Amniotic stem cell (primary cell): Measurements from ENCODE around the gene DTNB.
"Not testable (repeated sequence)": the region's sequence is repeated elsewhere in the genome, so short reads cannot be mapped to it uniquely, and the experiment has no call there.

ENCODE experiments used
- DNase-seq: peaks from one replicate; lab custom pipeline; 2025; lab: John Stamatoyannopoulos, UW

DTNB gene

GRCh38 chr2:25673300-25674076 lies at the start of gene DTNB:
TSS of gene DTNB (minus strand) at chr2:25673577. CDS start at chr2:25652660, 20,917 bp downstream.
- no peak for DNase-seq

DNA sequence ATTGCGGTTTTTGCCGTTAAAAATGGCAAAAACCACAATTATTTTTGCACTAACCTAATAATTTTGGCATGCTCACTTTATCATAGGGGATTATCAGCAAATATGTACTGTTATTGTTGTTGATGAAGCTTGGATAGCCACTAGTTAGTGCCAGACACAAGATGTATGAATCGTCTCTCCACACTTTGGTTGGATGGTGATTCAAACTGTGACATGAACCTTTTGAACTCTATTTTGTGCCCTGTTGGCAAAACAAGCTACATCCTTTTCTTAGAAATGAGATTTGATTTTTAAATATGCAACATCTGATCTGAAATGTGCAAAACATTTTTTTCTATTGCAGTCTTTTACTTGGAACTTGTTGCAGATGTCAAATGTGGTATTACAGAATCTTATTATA lies 48.8 kb upstream of the DTNB start:
- no peak for DNase-seq

- no peak for DNase-seq
Measured at GRCh38 chr2:25720575-25720974, 47.2 kb upstream of the DTNB start.

- DNase-seq, result no peak
Measured at GRCh38 chr2:25714740-25715139, 41.4 kb upstream of the DTNB start.

DNA sequence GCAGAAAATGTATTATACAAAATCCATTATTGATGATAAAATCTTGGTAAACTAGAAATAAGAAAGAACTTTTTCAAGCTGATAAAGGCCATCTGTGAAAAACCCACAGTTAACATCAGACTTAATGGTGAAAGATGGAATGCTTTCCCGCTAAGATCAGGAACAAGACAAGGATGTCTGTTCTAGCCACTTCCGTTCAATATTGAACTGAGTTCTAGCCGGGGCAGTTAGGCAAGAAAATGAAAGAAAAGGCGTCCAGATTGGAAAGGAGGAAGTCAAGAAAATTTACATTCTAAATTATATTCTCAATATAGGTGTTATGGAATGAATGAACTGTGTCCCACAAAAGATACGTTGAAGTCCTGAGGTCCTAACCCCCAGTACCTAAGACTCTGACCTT lies 39.1 kb upstream of the DTNB start:
- DNase-seq, result no peak

GRCh38 chr2:25711675-25712354 lies 38.4 kb upstream of the DTNB start:
- DNase-seq, result no peak

GRCh38 chr2:25710750-25711149 lies 37.4 kb upstream of the DTNB start:
- DNase-seq, result no peak

- no peak for DNase-seq
Measured at GRCh38 chr2:25709349-25709748, 36.0 kb upstream of the DTNB start.

GRCh38 chr2:25707927-25708590 lies 34.7 kb upstream of the DTNB start:
- DNase-seq, result no peak

DNA sequence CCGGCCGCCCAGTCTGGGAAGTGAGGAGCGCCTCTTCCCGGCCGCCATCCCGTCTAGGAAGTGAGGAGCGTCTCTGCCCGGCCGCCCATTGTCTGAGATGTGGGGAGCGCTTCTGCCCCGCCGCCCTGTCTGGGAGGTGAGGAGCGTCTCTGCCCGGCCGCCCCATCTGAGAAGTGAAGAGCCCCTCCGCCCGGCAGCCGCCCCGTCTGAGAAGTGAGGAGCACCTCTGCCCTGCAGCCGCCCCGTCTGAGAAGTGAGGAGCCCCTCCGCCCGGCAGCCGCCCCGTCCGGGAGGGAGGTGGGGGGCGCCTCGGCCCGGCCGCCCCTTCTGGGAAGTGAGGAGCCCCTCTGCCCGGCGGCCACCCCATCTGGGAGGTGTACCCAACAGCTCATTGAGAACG lies 32.2 kb upstream of the DTNB start:
- DNase-seq, result not testable (repeated sequence)

GRCh38 chr2:25701801-25702200 lies 28.4 kb upstream of the DTNB start:
- DNase-seq, result no peak

DNA sequence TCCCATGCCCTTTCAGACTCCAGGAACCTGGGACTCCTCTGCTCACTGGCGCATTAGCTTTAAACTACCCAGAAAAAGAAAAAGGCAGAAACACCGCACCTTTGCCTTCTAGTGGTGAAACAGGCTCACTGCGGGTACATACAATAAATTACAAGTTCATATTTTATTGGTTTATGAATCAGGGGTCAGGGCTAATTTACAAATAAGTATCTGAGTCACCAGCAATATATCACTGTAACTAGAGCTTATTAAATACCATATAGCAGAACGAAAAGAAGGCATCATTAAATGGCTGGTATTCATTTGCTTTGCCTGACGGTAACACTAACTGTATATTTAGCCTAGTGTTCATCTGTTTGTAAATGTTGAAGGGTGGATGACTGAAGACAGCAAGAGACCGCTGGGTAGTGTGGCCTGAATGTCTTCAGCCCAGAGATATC lies 26.9 kb upstream of the DTNB start:
- peak; percentile 18 for DNase-seq

- DNase-seq, result no peak
Measured at GRCh38 chr2:25699216-25699615, 25.8 kb upstream of the DTNB start.

DNA sequence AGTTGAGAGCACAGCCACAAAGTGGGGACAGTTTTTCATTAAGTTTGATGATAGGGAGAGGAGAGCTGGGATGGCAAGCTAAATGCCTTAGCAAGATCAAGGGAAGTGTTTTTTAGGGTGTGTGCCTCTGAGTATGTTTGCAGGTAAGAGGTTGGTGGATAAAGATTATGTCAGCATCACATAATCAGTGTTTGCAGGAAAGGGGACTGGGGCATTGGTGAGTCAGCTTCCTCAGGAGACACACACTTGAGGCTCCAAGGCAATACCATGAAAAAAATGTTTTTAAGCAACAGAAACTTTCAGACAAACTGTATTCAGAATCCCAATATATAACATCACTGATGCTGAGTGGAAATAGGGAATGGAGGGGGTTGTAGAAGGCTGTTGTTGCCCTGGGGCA lies 25.4 kb upstream of the DTNB start:
- DNase-seq, result no peak

DNA sequence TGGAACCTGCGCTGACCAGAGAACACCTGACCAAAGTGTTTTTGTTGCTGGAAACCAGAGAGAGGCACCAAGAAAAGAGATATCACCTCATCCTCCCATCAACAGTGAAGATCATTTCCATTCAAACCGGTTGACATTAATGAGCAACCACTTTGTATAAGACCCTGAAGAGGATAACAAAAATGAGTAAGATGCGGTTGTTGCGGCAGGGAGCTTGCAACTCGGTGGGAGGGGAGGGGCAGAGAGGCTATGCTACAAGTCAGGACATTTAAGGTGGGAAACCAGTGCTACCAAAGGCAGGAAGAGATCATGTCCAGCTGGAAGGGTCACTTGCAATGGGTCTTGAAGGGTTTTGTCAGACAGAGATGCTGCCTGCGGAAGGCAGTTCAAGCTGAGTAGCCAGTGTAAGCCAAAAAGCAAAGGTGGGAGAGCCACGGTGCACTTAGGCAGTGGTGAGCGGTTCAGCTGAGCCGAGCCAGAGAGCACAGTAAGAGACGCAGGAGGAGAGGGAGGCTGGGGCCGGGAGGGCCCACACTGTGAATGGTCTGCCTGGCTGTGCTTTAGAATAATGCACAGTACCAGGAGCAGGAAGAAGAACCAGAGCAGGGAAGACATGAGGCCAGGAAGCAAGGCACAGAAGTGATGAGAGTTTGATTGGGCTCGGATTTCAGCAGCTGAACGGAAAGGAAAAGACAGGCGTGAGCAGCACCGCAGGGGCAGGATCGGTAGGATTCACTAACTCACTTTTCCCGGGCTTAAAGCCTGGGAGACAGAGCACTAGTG lies 24.4 kb upstream of the DTNB start:
- DNase-seq, result no peak

DNA sequence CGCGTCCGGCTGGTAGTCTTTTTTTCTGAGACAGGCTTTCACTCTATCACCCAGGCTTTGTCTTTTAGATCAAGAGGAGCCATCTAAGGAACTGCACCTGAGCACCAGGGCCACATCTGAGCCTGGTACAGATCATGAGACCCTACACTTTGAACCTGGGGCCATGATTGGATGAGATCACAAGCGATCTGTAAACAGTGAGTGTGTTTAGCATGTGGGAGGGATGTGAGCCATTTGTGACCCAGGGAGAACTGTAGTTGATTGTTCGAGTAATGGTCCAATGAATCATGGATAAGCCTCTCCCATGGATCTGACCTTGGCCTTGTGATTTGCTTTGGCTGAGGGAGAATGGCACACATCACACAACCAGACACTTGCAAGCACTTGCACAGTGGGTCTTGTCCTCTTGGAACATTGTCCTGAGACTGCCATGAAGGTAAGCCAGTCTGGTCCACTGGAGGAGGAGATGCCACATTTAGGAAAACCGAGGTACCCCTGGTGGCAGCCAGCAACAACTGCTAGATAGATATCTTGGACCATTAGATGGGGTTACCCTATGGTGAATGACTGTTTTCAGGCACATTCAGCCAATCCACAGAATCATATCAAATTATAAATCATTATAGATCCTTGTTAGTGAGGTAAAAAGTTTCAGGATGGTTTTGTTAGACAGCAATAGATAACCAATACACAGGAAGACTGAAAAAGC lies 19.5 kb upstream of the DTNB start:
- DNase-seq, result no peak

GRCh38 chr2:25692143-25692542 lies 18.8 kb upstream of the DTNB start:
- no peak for DNase-seq

DNA sequence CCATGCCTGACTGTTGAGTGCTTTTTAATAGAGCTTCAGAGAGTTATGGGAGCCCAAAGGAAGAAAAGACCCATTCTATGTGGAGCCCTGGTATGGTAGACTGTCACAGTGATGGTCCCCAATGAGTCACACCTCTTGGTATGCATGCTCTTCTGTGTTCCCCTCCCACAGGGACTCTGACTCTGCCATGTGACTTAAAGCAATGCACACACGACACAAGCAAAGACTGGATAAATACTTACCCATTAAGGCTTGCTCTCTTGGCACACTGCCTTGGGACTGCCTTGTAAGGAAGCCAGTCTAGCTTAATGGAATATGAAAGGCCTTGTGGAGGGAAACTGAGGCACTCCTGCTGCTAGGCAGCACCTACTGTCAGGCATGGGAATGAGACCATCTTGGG lies 16.7 kb upstream of the DTNB start:
- DNase-seq, result no peak

DNA sequence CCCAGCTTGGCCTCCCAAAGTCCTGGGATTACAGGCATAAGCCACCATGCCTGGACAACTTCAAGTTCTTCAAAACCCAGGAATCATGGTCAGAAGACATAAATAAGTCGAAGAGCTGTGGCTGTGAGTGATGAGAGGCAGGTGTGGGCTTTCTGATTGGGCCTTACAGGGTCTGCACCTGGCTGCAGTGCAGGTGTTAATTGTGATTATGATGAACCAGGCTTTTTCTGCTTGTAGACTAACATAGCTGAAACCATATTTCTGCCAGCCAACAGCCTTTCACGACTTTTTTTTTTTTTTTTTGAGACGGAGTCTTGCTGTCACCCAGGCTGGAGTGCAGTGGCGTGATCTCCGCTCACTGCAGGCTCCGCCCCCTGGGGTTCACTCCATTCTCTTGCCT lies 14.9 kb upstream of the DTNB start:
- DNase-seq, result no peak

GRCh38 chr2:25685741-25686140 lies 12.4 kb upstream of the DTNB start:
- DNase-seq, result no peak

- DNase-seq, result no peak
Measured at GRCh38 chr2:25684577-25685473, 11.4 kb upstream of the DTNB start.
